Coronary artery (tissue), 2 donors: Measurements from ENCODE around the gene STAU1.

Experiments used
- DNase-seq: peaks from one replicate; pipeline ENCODE4 v3.0.0-alpha.2; 2017; ENCODE audit warnings: low spot score
- H3K27ac ChIP-seq, 2 donors: fragments of 200-600 bp; sonication (generic); one replicate each; pipeline ENCODE4 v1.5.1; 2016 to 2019
- H3K4me3 ChIP-seq: fragments of 200-600 bp; sonication (generic); 2 replicates; pipeline ENCODE4 v1.5.1; 2016; ENCODE audit warnings: mild to moderate bottlenecking, moderate library complexity
- TF ChIP-seq, protein P1 (sequence below): fragments of 200-600 bp; sonication (generic); IDR thresholded peaks from one replicate; pipeline ENCODE4 v1.5.1; 2019; ENCODE audit warnings: antibody characterized with exemption

The STAU1 gene

GRCh38 chr20:49216991-49217578 lies 29.0 kb upstream of the STAU1 start:
- DNase-seq: peak; percentile 93
- Histone ChIP-seq H3K27ac (no peak overlapping the region), H3K4me3 (no peak overlapping the region)
- TF ChIP-seq, protein P1, sequence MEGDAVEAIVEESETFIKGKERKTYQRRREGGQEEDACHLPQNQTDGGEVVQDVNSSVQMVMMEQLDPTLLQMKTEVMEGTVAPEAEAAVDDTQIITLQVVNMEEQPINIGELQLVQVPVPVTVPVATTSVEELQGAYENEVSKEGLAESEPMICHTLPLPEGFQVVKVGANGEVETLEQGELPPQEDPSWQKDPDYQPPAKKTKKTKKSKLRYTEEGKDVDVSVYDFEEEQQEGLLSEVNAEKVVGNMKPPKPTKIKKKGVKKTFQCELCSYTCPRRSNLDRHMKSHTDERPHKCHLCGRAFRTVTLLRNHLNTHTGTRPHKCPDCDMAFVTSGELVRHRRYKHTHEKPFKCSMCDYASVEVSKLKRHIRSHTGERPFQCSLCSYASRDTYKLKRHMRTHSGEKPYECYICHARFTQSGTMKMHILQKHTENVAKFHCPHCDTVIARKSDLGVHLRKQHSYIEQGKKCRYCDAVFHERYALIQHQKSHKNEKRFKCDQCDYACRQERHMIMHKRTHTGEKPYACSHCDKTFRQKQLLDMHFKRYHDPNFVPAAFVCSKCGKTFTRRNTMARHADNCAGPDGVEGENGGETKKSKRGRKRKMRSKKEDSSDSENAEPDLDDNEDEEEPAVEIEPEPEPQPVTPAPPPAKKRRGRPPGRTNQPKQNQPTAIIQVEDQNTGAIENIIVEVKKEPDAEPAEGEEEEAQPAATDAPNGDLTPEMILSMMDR: peak; percentile 81

- no peak overlapping the region for H3K4me3 ChIP-seq
- DNase-seq: no peak
- H3K27ac ChIP-seq: no peak overlapping the region
- TF ChIP-seq, protein P1: no peak
Measured at GRCh38 chr20:49215232-49215631, 27.1 kb upstream of the STAU1 start.

DNA sequence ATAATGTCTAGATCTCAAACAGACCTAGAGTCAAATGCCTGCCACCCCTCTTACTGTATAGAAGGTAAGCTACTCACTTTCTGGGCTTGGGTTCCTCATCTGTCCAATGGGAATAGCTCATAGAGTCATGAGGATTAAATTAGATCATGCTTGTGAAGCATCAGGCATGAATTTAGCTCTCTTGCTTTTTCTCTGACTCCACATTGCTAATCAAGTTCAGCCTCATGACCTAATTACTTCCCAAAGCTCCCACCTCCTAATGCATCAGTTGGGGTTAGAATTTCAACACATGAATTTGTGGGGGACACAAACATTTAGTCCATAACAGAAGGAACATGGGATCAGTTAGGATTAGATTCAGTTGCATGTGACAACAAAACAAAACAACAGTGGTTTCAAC lies 26.4 kb upstream of the STAU1 start:
- no peak overlapping the region for H3K4me3 ChIP-seq
- no peak overlapping the region for H3K27ac ChIP-seq
- no peak for DNase-seq
- TF ChIP-seq, protein P1: no peak

DNA sequence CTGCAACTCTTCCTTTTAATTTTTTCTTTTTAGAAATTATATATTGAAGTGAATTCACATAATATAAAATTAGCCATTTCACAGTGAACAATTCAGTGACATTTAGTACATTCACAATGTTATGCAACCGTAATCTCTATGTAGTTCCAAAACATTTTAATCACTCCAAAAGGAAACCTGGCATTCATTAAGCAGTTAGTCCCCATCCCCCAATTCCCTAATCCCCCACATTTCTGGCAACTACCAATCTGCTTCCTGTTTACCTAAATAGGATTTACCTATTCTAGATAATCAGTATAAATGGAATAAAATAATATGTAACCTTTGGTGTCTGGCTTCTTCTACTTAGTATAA lies 22.6 kb upstream of the STAU1 start:
- DNase-seq: no peak
- Histone ChIP-seq H3K27ac (no peak overlapping the region), H3K4me3 (no peak overlapping the region)
- TF ChIP-seq, protein P1: no peak

GRCh38 chr20:49210101-49210756 lies 22.1 kb upstream of the STAU1 start:
- TF ChIP-seq, protein P1: no peak
- no peak for DNase-seq
- H3K4me3 ChIP-seq: no peak overlapping the region
- H3K27ac ChIP-seq: no peak overlapping the region

DNA sequence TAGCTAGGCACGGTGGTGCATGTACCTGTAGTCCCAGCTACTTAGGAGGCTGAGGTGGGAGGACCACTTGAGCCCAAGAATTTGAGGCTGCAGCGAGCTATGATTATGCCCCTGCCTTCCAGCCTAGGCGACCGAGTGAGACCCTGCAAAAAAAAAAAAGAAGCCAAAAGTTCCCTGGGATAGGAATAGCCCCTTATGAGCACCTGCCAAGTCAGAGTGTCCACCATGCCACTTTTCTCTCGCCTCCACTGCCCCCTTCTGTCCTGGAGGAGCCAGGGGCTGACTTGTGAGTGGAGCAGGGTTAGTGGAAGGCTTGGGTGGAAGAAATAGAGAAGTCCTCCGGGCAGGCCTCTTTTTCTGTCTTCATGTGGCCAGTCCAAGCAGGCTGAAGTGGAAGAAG lies 18.9 kb upstream of the STAU1 start:
- TF ChIP-seq, protein P1: no peak
- no peak overlapping the region for H3K4me3 ChIP-seq
- DNase-seq: no peak
- no peak overlapping the region for H3K27ac ChIP-seq

DNA sequence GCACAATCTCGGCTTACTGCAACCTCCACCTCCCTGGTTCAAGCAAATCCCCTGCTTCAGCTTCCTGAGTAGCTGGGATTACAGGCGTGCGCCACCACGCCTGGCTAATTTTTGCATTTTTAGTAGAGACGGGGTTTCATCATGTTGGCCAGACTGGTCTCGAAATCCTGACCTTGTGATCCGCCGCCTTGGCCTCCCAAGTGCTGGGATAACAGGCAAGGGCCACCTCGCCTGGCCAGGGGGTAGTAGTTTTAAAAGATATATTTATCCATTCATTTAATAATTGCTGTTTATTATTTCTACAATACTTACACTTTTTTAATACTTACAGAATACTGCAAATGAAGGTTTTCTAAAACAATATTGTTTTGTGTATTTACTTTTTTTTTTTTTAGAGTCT lies 15.6 kb upstream of the STAU1 start:
- TF ChIP-seq, protein P1: no peak
- no peak overlapping the region for H3K4me3 ChIP-seq
- no peak overlapping the region for H3K27ac ChIP-seq
- DNase-seq: no peak
